HG03108 (cell line): ENCODE data around the gene CYP27C1.
"Not testable (repeated sequence)": the region's sequence is repeated elsewhere in the genome, so short reads cannot be mapped to it uniquely, and the experiment has no call there.

Experiments
- ATAC-seq: cut with Tn5 transposase; IDR thresholded peaks from one replicate; pipeline ENCODE4 v1.9.1; 2021; ENCODE audit warnings: moderate library complexity; ENCODE audit not compliant: unreplicated experiment

The CYP27C1 gene

GRCh38 chr2:127224135-127224534, 4.0 kb upstream of the CYP27C1 start:
- not testable (repeated sequence) for ATAC-seq

GRCh38 chr2:127220768-127221527, 849 bp upstream of the CYP27C1 start:
- no peak for ATAC-seq

GRCh38 chr2:127219171-127220070, 678 bp downstream of the CYP27C1 start:
- no peak for ATAC-seq

- ATAC-seq: no peak
Observed at GRCh38 chr2:127218812-127219170, 1.3 kb downstream of the CYP27C1 start.

GRCh38 chr2:127217470-127218325, 2.4 kb downstream of the CYP27C1 start:
- no peak for ATAC-seq

- ATAC-seq: no peak
Observed at GRCh38 chr2:127216593-127216992, 3.5 kb downstream of the CYP27C1 start.

- ATAC-seq: no peak
Observed at GRCh38 chr2:127216095-127216494, 4.0 kb downstream of the CYP27C1 start.

- ATAC-seq: not testable (repeated sequence)
Observed at GRCh38 chr2:127214201-127214600, 5.9 kb downstream of the CYP27C1 start.

GRCh38 chr2:127208313-127208712, 11.8 kb downstream of the CYP27C1 start:
- ATAC-seq: no peak

- ATAC-seq: no peak
Observed at GRCh38 chr2:127205218-127206125, 14.6 kb downstream of the CYP27C1 start.

- ATAC-seq: no peak
Observed at GRCh38 chr2:127201452-127201851, 18.6 kb downstream of the CYP27C1 start.

- no peak for ATAC-seq
Observed at GRCh38 chr2:127200962-127201361, 19.1 kb downstream of the CYP27C1 start.

GRCh38 chr2:127199223-127199622, 20.9 kb downstream of the CYP27C1 start:
- ATAC-seq: no peak

GRCh38 chr2:127197475-127198385, 22.4 kb downstream of the CYP27C1 start:
- no peak for ATAC-seq

- ATAC-seq: no peak
Observed at GRCh38 chr2:127196998-127197397, 23.1 kb downstream of the CYP27C1 start.

GRCh38 chr2:127196549-127196948, 23.6 kb downstream of the CYP27C1 start:
- ATAC-seq: no peak

- ATAC-seq: no peak
Observed at GRCh38 chr2:127195140-127196074, 24.7 kb downstream of the CYP27C1 start.

GRCh38 chr2:127194447-127194846, 25.7 kb downstream of the CYP27C1 start:
- ATAC-seq: no peak
